Endothelial cell of umbilical vein (primary cell): Measurements from ENCODE around the gene MAGI1. TPM values are rescaled to one million over a fixed set of nuclear protein-coding genes. Genes with fewer than 3 reads are reported as not detected.

ENCODE experiments used
- BruUV-seq: library from RNA; stranded (reverse); fragments of 400-500 nt; replicated peaks from 2 replicates; lab custom pipeline; 2021; lab: Mats Ljungman, UMichigan
- CTCF ChIA-PET: fragments of 300-600, 350-600 bp; sonication (Branson Sonifier 250); formaldehyde crosslinking; loops from one replicate; lab custom pipeline; 2021; ENCODE audit warnings: antibody characterized with exemption, inconsistent platforms; lab: Charles Lee
- POLR2A ChIA-PET: fragments of 300-600, 350-600 bp; sonication (Branson Sonifier 250); formaldehyde crosslinking; loops from one replicate; lab custom pipeline; 2021; ENCODE audit warnings: antibody characterized with exemption, inconsistent platforms; lab: Charles Lee
- DNase-seq: peaks from one replicate; pipeline ENCODE4 v3.0.0-alpha.2; 2011; ENCODE audit warnings: low read depth, low spot score
- FAIRE-seq: peaks from 2 replicates; lab custom pipeline; 2011; peaks lifted over from hg19 to GRCh38; lab: Jason Lieb, UNC
- H2AFZ ChIP-seq: 2 replicates; pipeline ENCODE4 v1.6.0; 2012; ENCODE audit warnings: low read depth, low read length, control low read depth, inconsistent platforms
- H3K27ac ChIP-seq: 2 replicates; pipeline ENCODE4 v1.5.1; 2011; ENCODE audit warnings: low read depth, mild to moderate bottlenecking, control low read depth, low read length, moderate library complexity; ENCODE audit not compliant: insufficient read depth
- H3K27me3 ChIP-seq, 2 experiments: 2 replicates each; pipeline versions ENCODE4 v1.6.0 to v1.6.1; 2011; ENCODE audit warnings: low read length in 2 of 2, mixed read lengths in 1 of 2; ENCODE audit not compliant: control insufficient read depth in 2 of 2, insufficient read depth in 2 of 2
- H3K36me3 ChIP-seq, 2 experiments: 2 replicates in 1 of 2; 3 replicates in 1 of 2; pipeline ENCODE4 v1.5.1; 2011; ENCODE audit warnings: low read length in 2 of 2, mild to moderate bottlenecking in 1 of 2, moderate library complexity in 1 of 2; ENCODE audit not compliant: control insufficient read depth in 2 of 2, insufficient read depth in 2 of 2; ENCODE audit errors: extremely low read depth in 1 of 2
- H3K4me1 ChIP-seq: 3 replicates; pipeline ENCODE4 v1.5.1; 2011; ENCODE audit warnings: mild to moderate bottlenecking, low read length; ENCODE audit not compliant: control insufficient read depth, insufficient read depth; ENCODE audit errors: extremely low read depth
- H3K4me2 ChIP-seq: 2 replicates; pipeline ENCODE4 v1.6.1; 2011; ENCODE audit warnings: low read length, control low read depth, mixed read lengths; ENCODE audit not compliant: insufficient read depth
- H3K4me3 ChIP-seq, 3 experiments: fragments of 200-600 bp in 1 of 3; sonication (generic), shearing (Covaris generic) in 1 of 3; replicated peaks in 1 of 3; 2 replicates each; pipeline ENCODE4 v1.5.1; 2011 to 2016; ENCODE audit warnings: control low read depth in 3 of 3, low read length in 3 of 3, mild to moderate bottlenecking in 2 of 3, inconsistent platforms in 1 of 3, low read depth in 1 of 3, moderate library complexity in 1 of 3; ENCODE audit not compliant: insufficient read depth in 1 of 3
- H3K79me2 ChIP-seq: 2 replicates; pipeline ENCODE4 v1.6.0; 2012; ENCODE audit warnings: low read length, inconsistent platforms; ENCODE audit not compliant: control insufficient read depth, insufficient read depth
- H3K9ac ChIP-seq: replicated peaks from 2 replicates; pipeline ENCODE3; 2011; ENCODE audit warnings: low read length, control low read depth; ENCODE audit not compliant: insufficient read depth; ENCODE audit errors: extremely low read depth
- H3K9me1 ChIP-seq: replicated peaks from 3 replicates; pipeline ENCODE4 v1.6.0; 2011; ENCODE audit warnings: mild to moderate bottlenecking, low read length; ENCODE audit not compliant: control insufficient read depth, insufficient read depth; ENCODE audit errors: extremely low read depth
- H3K9me3 ChIP-seq: replicated peaks from 2 replicates; pipeline ENCODE4 v1.5.1; 2012; ENCODE audit warnings: low read length, inconsistent platforms; ENCODE audit not compliant: control insufficient read depth, insufficient read depth
- H4K20me1 ChIP-seq: replicated peaks from 2 replicates; pipeline ENCODE3; 2011; ENCODE audit warnings: mild to moderate bottlenecking, low read length; ENCODE audit not compliant: control insufficient read depth, insufficient read depth; ENCODE audit errors: extremely low read depth
- FOS ChIP-seq: IDR thresholded peaks from 2 replicates; pipeline ENCODE4 v1.6.1; 2011; ENCODE audit warnings: mild to moderate bottlenecking, low read length, moderate library complexity, borderline replicate concordance; ENCODE audit not compliant: insufficient read depth
- JUN ChIP-seq: IDR thresholded peaks from 2 replicates; pipeline ENCODE4 v1.6.1; 2011; ENCODE audit warnings: borderline replicate concordance, low read depth; ENCODE audit not compliant: insufficient read length, insufficient read depth
- POLR2A ChIP-seq: IDR thresholded peaks from 2 replicates; pipeline ENCODE4 v1.6.1; 2012; ENCODE audit warnings: low read depth, mild to moderate bottlenecking, control low read depth, low read length
- dilution Hi-C: fragments of 300-500 bp; cut with MboI; formaldehyde crosslinking; loops from one replicate; pipeline ENCODE4 v1.15.0; 2019; ENCODE audit warnings: low sequenced_read_pairs; ENCODE audit not compliant: extremely low pct_ligation_motif_present
- intact Hi-C: fragments of 100-400 bp; cut with micrococcal nuclease; formaldehyde crosslinking; loops from one replicate; pipeline ENCODE4 v1.10.0; 2022
- polyA plus RNA-seq, 4 experiments: library from polyadenylated mRNA; depleted of rRNA in 3 of 4; stranded (reverse) in 3 of 4; unstranded in 1 of 4; fragments of >200 nt; gene quantifications; 2 replicates each; pipeline versions ENCODE4 v1.2.1 to v1.2.3, GENCODE V29; 2011 to 2012; ENCODE audit warnings: missing spikeins in 1 of 4
- total RNA-seq: library from RNA; stranded (reverse); gene quantifications from 2 replicates; pipeline ENCODE4 v1.2.3, GENCODE V29; 2021

Gene MAGI1
- total and polyA plus RNA-seq, 2 donors (not counting 3 experiments of a cell fraction or from before 2014, with no cell fraction given): 10.1 to 47.9 TPM

DNA sequence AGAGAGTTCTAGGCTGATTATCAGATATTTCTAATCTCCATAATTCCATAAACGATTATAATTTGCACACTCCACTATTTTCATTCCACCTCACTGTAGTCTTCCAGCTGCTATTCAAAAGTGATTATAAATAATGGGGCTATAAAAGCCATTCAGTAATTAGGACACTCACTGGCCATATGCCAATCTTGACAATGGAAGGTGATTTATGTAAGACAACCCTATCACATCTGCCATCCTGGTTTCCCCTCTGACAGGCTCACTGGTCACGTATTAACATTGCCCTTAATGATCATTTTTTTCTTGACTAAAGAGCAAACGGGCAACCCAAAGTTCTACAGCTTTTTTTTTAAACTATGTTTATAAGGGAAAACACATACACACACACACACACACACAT is 402.4 kb downstream of the MAGI1 start:
- TF ChIP-seq FOS: no peak
- Histone ChIP-seq H3K36me3 (no peaks in the 10 kb centered on the region), H3K4me3 (no peak overlapping the region), H4K20me1 (no peaks in the 10 kb centered on the region), H3K27me3 (no peaks in the 10 kb centered on the region), H3K27ac (no peak overlapping the region), H3K9me3 (no peaks in the 10 kb centered on the region), H3K4me2 (no peak overlapping the region), H3K9ac (no peak overlapping the region), H3K4me1 (no peaks in the 10 kb centered on the region), H3K9me1 (no peaks in the 10 kb centered on the region), H2AFZ (no peak overlapping the region), H3K79me2 (no peaks in the 10 kb centered on the region)
- FAIRE-seq (no peak), DNase-seq (peak; percentile 46)
- ChIA-PET POLR2A (no interaction called here), CTCF (interaction anchor here (1.2 kb wide), 1 partner anchor 37 kb away, joined by 5 read pairs; no protein-coding TSS in a partner anchor)
- BruUV-seq: no TSS peak
- dilution Hi-C loops (no loop called here), intact Hi-C loops (no loop called here)

GRCh38 chr3:65635657-65636056 is 403.1 kb downstream of the MAGI1 start:
- Histone ChIP-seq H3K4me2 (no peak overlapping the region), H4K20me1 (no peaks in the 10 kb centered on the region), H3K27me3 (no peaks in the 10 kb centered on the region), H3K4me1 (no peaks in the 10 kb centered on the region), H3K4me3 (no peak overlapping the region), H3K27ac (no peak overlapping the region), H3K9ac (no peak overlapping the region), H3K9me3 (no peaks in the 10 kb centered on the region), H2AFZ (no peak overlapping the region), H3K79me2 (no peaks in the 10 kb centered on the region), H3K36me3 (no peaks in the 10 kb centered on the region), H3K9me1 (no peaks in the 10 kb centered on the region)
- BruUV-seq: no TSS peak
- intact Hi-C loops: no loop called here
- no peak for DNase-seq
- TF ChIP-seq FOS: no peak
- TF ChIP-seq POLR2A: no peak
- TF ChIP-seq JUN: no peak
- no peak for FAIRE-seq
- CTCF ChIA-PET: interaction anchor here (1.2 kb wide), 1 partner anchor 37 kb away, joined by 5 read pairs; no protein-coding TSS in a partner anchor
- dilution Hi-C loops: no loop called here
- POLR2A ChIA-PET: no interaction called here
